HG03354 (cell line): ENCODE results near the gene MANSC1.
"Not testable (repeated sequence)": the region's sequence is repeated elsewhere in the genome, so short reads cannot be mapped to it uniquely, and the experiment has no call there.

ENCODE experiments used
- ATAC-seq: cut with Tn5 transposase; IDR thresholded peaks from one replicate; pipeline ENCODE4 v1.9.1; 2021; ENCODE audit warnings: mild to moderate bottlenecking; ENCODE audit not compliant: unreplicated experiment, poor library complexity, severe bottlenecking

Gene MANSC1

DNA sequence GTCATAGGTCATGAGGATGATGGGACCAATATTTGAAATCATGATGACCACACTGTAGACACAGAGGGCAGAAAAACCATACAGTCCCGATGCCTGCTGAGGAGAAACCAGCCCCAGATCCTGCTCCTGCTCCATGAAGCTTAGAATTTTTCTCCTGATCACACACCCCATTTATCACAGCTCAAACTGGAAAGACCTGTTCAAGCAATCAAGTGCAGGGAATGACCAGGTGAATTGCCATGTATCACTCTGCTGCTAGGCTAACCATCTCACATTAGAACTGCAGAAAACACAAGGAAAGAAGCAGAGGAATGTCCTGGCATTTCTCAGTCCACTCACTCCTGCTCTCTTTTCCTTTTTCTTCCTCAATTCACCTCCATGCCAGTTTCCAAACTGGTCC is 18.1 kb downstream of the MANSC1 start:
- no peak for ATAC-seq

- no peak for ATAC-seq
Observed at GRCh38 chr12:12331244-12331771, 18.7 kb downstream of the MANSC1 start.

- no peak for ATAC-seq
Observed at GRCh38 chr12:12327802-12328201, 22.2 kb downstream of the MANSC1 start.

GRCh38 chr12:12326262-12326661 is 23.8 kb downstream of the MANSC1 start:
- no peak for ATAC-seq

- no peak for ATAC-seq
Observed at GRCh38 chr12:12323591-12323990, 26.5 kb downstream of the MANSC1 start.

- no peak for ATAC-seq
Observed at GRCh38 chr12:12323118-12323517, 26.9 kb downstream of the MANSC1 start.

DNA sequence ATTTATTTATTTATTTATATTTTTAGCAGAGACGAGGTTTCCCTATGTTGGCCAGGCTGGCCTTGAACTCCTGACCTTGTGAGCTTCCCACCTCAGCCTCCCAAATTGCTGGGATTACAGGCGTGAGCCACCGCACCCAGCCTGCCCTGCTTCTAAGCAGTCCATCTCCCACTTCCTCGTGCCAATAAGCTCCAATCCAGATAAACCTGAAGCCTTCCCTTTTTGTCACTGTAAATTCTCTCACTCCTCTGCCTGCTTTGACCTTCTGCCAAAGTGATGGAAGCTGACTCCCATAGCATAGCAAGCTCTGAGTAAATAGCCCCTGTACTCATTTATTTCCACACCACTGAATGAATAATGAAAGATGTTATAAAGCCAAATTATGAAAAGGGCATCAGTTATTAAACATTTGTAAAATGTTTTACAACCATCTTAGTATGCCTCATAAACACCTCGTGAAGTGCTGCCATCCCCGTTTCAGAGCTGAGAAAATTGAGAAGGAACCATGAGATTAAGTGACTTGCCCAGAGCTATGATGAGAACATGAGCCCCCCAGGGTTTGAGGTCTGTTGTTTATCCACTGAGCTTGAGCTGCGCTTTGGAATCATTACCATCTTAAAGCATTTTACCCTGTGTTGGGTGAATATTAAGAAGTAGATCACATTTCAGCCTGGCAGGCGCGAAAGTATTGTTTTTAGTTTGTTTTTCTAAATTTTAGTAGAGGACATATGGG is 30.4 kb downstream of the MANSC1 start:
- ATAC-seq = no peak

DNA sequence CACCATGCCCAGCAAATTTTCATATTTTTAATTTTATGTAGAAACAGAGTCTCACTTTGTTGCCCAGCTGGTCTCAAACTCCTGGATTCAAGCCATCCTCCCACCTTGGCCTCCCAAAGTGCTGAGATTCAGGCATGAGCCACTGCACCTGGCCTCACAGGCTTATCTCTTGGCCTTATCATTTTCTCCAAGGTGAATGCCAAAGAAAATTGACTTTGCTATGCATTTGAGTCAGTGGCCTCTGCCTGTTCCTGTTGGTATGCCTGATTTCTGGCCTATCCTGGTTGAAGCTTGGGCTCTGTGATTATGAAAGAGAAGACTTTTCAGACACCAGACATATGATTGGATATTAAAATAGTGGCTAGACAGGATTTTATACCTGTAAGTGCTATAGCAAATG is 34.2 kb downstream of the MANSC1 start:
- no peak for ATAC-seq

- ATAC-seq = not testable (repeated sequence)
Observed at GRCh38 chr12:12310695-12311094, 39.3 kb downstream of the MANSC1 start.

GRCh38 chr12:12305568-12306300 is 44.3 kb downstream of the MANSC1 start:
- ATAC-seq = no peak

GRCh38 chr12:12302976-12303375 is 47.1 kb downstream of the MANSC1 start:
- no peak for ATAC-seq

DNA sequence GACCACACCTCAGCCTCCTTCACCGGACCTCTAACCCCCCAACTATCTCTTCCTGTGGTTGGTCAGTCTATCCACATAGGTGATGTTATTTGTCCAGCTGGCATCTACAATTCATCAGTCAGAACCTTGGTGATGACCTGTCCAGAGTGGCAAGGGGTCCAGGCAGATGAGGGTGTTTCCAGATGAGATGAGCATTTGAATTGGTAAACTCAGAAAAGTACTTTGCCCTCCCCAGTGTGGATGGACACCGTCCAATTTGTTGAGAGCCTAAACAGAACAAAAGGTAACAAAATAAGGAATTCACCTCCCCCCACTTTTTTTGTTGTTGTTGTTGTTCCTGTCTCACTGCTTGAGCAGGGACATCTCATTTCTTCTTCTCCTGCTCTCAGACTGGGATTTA is 48.9 kb downstream of the MANSC1 start:
- ATAC-seq = no peak

GRCh38 chr12:12297201-12297830 is 52.7 kb downstream of the MANSC1 start:
- no peak for ATAC-seq

DNA sequence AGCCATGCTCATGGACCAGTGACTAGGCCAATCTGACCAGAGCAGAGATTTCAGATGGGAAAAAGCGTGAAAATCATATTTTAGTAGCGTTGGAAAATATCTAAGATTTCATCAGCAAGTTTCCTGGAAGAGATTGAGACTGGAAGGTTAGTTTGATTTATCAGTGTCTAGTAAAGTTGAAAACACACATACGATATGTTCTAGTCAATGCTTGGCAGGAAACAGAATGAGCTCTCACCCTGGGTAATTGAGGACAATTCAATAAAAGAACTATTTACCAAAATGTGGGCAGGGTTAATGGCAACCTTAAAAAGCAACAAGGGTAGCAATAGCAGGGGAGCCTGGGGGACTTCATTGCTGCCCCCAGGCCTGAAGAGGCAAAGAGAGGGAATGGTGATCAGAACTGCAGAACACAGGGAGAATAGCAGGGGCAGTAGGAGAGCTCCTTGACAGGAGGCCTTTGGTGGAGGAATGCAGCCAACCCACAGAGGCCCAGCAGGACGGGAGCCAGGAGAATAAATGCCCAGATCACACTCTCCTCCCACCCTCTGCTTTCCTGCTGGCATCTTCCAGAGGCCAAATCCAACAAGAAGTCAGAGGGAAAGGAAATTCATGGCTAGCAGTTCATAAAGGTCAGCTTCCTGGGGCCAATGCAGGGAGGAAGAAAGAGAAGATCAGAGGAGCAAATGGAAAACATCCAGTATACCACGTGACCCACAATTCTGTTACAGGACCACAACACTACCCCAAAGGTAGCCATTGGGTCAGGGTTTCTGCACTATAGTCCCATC is 55.6 kb downstream of the MANSC1 start:
- no peak for ATAC-seq

DNA sequence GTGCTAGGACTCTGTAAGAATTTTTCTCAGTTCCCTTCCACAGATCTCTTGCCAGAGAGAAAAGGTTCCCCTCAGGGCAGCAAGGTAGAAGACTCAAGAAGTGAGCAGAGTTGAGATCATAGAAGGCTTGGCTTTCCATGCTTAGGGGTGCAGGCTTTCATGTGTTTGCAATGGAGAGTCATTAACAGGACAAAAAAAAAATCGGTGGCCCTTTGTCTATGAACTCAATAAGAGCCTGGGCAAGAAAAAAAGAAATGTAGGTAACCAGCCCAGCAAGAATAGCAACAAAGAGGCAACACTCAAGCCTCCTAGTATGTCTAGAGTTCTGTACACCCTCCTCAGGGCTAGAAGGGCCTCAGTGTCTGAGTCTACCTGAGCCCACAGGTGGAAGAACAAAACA is 59.8 kb downstream of the MANSC1 start:
- no peak for ATAC-seq

GRCh38 chr12:12286441-12286840 is 63.6 kb downstream of the MANSC1 start:
- no peak for ATAC-seq

DNA sequence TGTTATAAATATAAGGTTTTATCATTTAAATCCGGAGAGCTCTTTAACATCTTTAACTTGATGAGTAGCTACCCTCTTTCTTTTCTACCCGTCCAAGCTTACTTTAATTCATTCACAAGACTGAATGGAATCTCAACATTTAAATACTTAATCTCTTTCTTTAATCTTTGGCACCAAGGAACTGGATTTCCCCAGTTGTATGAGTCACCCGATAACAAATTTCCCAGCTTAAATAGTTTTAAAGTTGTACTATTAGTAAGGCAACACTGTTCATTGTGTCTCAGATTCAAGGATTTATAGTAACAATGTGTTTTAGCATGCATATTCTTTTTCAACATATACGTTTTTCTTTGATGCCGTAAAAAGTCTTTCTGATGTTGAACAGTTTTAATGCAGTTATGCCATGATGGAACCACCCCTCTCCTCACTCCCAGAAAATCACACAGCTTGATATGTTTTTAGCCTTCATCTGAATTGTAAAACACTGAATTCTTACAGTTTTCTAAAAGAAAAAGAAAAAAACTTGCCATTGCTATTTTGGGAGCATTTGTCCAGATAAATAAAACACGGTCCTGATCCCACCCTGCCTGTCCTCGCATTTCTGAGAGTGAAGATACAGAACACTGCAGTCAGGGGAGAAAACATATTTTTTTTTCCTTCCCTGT is 67.1 kb downstream of the MANSC1 start:
- no peak for ATAC-seq

GRCh38 chr12:12282202-12282601 is 67.8 kb downstream of the MANSC1 start:
- no peak for ATAC-seq

GRCh38 chr12:12281134-12281533 is 68.9 kb downstream of the MANSC1 start:
- no peak for ATAC-seq
